GM12872 (cell line): Measurements from ENCODE around the gene SMAD6.

Experiments
- TF ChIP-seq, protein P1 (sequence below): IDR thresholded peaks from 3 replicates; pipeline ENCODE4 v1.5.1; 2011; ENCODE audit warnings: low read depth, mild to moderate bottlenecking, low read length, moderate library complexity; ENCODE audit not compliant: insufficient read depth

Gene SMAD6

DNA sequence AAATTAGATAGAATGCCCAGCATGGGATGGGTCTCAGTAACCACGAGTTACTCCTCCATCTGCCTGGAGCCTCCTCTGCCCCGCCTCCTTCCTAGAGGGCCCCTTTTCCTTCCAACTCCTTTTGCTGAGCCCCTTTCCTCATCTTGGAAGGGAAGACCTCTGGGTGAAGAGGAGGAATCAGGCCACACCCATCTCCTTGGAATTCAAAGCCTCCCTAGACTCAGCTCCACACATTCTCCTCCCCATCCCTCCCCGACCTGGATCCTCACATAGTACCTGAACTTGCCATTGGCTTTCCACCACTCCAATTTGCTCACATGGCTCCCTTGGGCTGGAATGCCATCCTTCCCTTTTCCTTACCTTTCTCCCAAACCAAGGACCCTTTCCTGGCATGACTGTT, 128.8 kb downstream of the SMAD6 start:
- TF ChIP-seq, protein P1, sequence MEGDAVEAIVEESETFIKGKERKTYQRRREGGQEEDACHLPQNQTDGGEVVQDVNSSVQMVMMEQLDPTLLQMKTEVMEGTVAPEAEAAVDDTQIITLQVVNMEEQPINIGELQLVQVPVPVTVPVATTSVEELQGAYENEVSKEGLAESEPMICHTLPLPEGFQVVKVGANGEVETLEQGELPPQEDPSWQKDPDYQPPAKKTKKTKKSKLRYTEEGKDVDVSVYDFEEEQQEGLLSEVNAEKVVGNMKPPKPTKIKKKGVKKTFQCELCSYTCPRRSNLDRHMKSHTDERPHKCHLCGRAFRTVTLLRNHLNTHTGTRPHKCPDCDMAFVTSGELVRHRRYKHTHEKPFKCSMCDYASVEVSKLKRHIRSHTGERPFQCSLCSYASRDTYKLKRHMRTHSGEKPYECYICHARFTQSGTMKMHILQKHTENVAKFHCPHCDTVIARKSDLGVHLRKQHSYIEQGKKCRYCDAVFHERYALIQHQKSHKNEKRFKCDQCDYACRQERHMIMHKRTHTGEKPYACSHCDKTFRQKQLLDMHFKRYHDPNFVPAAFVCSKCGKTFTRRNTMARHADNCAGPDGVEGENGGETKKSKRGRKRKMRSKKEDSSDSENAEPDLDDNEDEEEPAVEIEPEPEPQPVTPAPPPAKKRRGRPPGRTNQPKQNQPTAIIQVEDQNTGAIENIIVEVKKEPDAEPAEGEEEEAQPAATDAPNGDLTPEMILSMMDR: no peak

DNA sequence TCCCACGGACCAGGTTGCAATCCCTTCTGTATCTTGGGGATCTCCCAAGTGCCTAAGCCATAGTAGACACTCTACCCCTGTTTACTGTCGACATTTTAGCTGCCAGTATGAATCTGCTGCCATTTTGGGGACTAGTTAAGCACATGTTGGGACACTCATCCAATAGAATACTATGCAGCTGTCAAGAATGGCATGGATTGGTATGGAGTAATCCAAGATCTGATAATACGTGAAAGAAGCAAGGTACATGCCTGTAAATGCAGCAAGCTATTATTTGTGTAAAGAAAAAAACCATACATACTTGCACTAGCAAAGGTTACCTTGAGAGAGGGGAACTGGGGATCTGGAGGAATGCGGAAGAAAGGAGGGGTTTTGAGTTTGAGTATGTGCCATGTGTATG, 129.3 kb downstream of the SMAD6 start:
- TF ChIP-seq, protein P1: no peak

DNA sequence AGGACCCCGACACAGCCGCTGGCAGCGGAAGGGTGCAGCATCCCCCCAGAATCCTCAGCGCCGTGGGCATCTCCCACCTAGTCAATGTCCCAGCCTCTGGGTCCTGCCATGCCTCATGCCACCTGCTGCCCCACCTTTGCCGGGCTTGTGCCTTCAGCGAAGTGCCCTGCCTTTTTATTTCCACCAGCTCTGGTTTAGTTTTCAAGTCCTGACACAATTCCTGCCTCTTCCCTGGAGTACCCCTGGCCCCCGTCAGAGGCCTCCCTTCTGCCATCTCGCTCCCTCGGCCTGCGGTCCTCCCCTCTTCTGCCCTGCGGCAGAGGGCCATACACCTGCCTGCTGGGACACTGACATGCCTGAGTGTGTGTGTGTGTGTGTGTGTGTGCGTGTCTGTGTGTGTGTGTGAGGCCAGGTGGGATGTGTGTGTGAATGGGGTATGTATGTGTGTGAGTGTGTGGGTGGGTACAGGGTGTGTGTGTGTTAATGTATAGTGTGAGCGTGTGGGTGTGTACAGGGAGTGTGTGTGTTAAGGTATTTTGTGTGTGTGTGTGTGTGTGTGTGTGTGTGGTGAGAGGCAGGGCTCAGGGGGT, 129.9 kb downstream of the SMAD6 start:
- TF ChIP-seq, protein P1: no peak
